Measurements from ENCODE around the gene CCDC191.

The CCDC191 gene

DNA sequence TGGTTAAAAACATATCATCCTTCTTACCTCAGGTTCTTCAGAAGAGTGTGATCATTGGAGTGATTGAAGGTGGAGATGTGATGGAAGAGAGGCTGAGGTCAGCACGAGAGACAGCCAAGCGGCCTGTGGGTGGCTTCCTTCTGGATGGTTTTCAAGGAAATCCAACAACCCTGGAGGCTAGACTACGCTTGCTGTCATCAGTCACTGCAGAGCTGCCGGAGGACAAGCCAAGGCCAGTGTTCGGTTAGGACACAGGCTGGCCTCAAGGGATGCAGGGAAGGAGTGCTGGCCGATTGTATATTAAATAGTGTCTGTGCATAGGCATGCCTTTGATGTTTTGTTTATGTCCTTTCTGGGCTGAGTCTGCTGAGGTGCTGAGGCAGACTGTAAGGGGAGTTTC lies 20.4 kb upstream of the CCDC191 start:
- H3K36me3 ChIP-seq (ENCODE audit: control insufficient read depth, insufficient read depth, low read length): peaks cover 16% of the 10 kb centered on the region
- DNase-seq (ENCODE audit: extremely low read depth, insufficient read length): no peak
- H3K27me3 ChIP-seq (replicated peaks; ENCODE audit: control insufficient read depth, insufficient read depth, low read length): no peaks in the 10 kb centered on the region
- no peak overlapping the region for H3K4me3 ChIP-seq (replicated peaks; ENCODE audit: low read depth, low read length)
- TF ChIP-seq CTCF (IDR thresholded peaks at IDR 0.05; ENCODE audit: insufficient read depth, low read length, poor library complexity, severe bottlenecking): no peak

- H3K36me3 ChIP-seq (ENCODE audit: control insufficient read depth, insufficient read depth, low read length): peaks cover 13% of the 10 kb centered on the region
- no peaks in the 10 kb centered on the region for H3K27me3 ChIP-seq (replicated peaks; ENCODE audit: control insufficient read depth, insufficient read depth, low read length)
- no peak for DNase-seq (ENCODE audit: extremely low read depth, insufficient read length)
- TF ChIP-seq CTCF (IDR thresholded peaks at IDR 0.05; ENCODE audit: insufficient read depth, low read length, poor library complexity, severe bottlenecking): no peak
- H3K4me3 ChIP-seq (replicated peaks; ENCODE audit: low read depth, low read length): no peak overlapping the region
Measured at GRCh38 chr3:114071786-114072185, 15.5 kb upstream of the CCDC191 start.

- H3K4me3 ChIP-seq (replicated peaks; ENCODE audit: low read depth, low read length): no peak overlapping the region
- DNase-seq (ENCODE audit: extremely low read depth, insufficient read length): no peak
- TF ChIP-seq CTCF (IDR thresholded peaks at IDR 0.05; ENCODE audit: insufficient read depth, low read length, poor library complexity, severe bottlenecking): no peak
- no peaks in the 10 kb centered on the region for H3K27me3 ChIP-seq (replicated peaks; ENCODE audit: control insufficient read depth, insufficient read depth, low read length)
- peaks cover 12% of the 10 kb centered on the region for H3K36me3 ChIP-seq (ENCODE audit: control insufficient read depth, insufficient read depth, low read length)
Measured at GRCh38 chr3:114068336-114068735, 12.0 kb upstream of the CCDC191 start.

GRCh38 chr3:114067804-114068203 lies 11.5 kb upstream of the CCDC191 start:
- peaks cover 10% of the 10 kb centered on the region for H3K36me3 ChIP-seq (ENCODE audit: control insufficient read depth, insufficient read depth, low read length)
- no peaks in the 10 kb centered on the region for H3K27me3 ChIP-seq (replicated peaks; ENCODE audit: control insufficient read depth, insufficient read depth, low read length)
- no peak for TF ChIP-seq CTCF (IDR thresholded peaks at IDR 0.05; ENCODE audit: insufficient read depth, low read length, poor library complexity, severe bottlenecking)
- DNase-seq (ENCODE audit: extremely low read depth, insufficient read length): no peak
- H3K4me3 ChIP-seq (replicated peaks; ENCODE audit: low read depth, low read length): no peak overlapping the region

DNA sequence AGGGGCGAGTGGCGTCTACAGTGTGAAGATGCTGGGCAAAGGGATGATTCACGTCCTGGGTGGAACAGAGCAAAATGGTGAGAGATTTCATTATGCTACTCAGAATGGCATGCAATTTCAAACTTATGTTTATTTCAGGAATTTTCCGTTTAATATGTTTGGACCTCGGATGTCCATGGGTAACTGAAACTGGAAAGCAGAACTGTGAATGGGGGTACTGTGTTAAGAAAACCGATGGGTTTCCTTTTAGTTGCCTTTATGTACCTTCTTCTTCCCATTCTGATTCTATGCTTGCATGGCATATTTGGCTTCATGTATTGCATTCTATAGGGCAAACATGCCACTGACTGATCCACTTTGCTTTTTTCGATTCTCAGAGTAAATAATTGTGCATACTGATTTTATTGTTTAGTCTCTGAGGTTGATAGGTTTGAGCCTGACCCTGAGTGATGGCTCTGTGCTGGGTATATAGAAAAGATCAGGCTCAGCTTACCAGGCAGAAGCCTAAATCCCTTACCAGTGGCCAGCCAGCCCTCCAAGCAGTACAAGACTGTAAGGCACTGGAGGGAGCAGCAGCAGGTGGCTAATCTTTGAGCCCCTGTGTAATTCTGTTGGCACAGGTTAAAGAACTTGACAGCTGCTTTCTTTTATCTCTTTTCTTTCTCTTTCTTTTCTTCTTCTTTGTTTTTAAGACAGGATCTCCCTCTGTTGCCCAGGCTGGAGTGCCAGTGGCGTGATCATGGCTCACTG lies 4.8 kb upstream of the CCDC191 start:
- peaks cover 2% of the 10 kb centered on the region; the same call in 1 of the 2 replicates for H3K36me3 ChIP-seq (ENCODE audit: control insufficient read depth, insufficient read depth, low read length)
- H3K27me3 ChIP-seq (replicated peaks; ENCODE audit: control insufficient read depth, insufficient read depth, low read length): no peaks in the 10 kb centered on the region
- no peak for DNase-seq (ENCODE audit: extremely low read depth, insufficient read length)
- no peak for TF ChIP-seq CTCF (IDR thresholded peaks at IDR 0.05; ENCODE audit: insufficient read depth, low read length, poor library complexity, severe bottlenecking)
- no peak overlapping the region for H3K4me3 ChIP-seq (replicated peaks; ENCODE audit: low read depth, low read length)
